Suppressor macrophage treated with lipopolysaccharide for 4 hours (primary cell): ENCODE measurements around the gene CHCHD6.

Experiments
- DNase-seq: peaks from one replicate; pipeline ENCODE4 v3.0.0-alpha.2; 2020

CHCHD6 gene

DNA sequence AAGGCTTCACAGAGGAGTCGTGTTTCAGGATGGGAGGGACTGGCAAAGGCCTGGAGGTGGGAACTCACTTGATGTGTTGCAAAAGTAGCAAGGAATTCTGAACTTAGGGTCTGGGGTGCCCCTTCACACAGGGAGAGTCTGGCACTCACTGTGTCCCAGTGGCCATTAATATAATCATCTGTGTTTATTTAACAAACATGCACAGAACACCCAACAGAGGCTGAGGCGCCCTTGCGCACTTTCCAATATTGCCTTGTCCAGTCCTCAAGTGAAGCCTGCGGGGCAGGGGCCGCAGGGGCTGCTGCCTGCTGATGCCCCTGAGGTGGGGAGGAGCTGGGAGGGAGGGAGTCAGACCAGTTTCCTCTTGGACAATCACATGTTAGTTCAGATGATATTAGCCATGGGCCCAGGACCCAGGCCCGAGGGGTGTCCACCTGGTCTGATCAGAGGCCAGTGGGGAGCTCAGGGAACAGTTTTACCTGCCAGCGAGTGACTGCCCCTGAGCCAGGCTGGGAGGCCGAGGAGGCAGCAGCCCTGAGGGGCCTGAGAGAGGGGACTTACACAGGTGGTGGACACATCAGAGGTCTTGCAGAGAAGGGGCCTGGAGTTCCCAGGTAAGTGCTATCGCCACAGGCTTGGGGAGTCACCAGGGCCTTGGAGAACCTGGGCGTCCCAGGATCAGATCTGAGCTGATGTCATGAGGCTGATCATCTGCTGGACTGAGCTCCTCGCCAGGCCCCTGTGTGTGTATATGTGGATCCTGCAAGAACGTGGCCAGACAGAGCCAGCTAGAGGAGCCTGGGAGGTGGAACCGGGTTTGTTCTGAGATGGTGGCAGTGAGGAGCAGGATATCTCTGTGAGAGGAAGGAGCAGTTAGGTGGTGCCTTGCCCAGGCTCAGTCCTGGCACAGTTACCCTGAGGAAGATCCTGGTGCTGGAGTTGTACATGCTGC is 35.3 kb upstream of the CHCHD6 start:
- no peak for DNase-seq

DNA sequence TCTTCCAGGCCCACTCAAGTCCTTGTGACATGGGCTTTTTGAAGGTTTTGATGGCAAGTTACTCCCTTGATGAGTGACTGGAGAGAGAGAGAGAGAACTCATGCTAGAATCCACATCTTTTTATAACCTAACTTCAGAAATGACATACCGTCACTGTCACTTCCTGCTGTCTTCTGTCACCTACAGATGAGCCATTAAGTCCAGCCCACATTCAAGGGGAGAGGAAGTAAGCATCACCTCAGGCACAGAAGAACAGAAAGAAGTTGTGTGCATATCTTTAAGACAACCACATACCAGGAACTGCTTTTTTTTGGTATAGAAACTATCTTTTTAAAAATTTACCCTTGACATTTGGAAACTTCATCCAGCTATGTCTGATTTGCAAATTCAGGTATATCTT is 32.5 kb upstream of the CHCHD6 start:
- DNase-seq: no peak

DNA sequence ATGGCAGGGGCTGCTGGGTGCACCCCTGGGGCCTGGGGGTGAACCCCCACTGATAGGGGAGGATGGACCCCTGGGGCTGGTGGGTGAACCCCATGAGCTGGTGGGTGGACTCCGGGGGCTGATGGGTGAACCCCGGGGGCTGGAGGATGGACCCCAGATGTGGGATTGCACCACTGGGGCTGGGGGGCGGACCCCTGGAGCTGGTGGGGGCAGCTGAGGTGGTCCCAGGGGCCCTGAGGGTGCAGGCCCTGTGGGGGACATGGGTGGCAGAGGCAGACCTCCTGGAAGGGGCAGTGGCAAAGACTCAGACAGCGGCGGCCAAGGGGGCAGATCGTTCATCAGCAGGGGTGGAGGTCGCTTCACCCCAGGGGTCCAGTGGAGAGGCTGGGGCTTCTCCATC is 31.7 kb upstream of the CHCHD6 start:
- no peak for DNase-seq

DNA sequence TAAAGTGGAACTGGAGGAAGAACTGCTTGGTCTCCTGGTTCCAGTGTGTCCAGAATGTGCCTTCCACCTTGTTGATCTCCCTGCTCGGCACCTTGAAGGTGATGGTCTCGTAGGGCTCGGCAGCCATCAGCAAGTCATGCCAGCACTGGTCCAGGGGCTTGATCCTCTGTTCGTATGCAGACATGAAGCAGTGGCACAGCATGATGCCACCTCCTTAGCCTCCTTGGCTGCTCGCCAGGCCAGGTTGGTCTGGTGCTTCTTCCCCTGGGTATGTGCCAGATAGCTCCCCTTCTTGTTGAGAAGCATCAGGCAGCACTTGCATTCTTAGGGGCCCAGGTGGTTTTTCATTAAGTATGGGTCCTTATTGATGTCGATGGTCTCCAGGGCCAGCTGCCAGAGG is 31.3 kb upstream of the CHCHD6 start:
- no peak for DNase-seq

DNA sequence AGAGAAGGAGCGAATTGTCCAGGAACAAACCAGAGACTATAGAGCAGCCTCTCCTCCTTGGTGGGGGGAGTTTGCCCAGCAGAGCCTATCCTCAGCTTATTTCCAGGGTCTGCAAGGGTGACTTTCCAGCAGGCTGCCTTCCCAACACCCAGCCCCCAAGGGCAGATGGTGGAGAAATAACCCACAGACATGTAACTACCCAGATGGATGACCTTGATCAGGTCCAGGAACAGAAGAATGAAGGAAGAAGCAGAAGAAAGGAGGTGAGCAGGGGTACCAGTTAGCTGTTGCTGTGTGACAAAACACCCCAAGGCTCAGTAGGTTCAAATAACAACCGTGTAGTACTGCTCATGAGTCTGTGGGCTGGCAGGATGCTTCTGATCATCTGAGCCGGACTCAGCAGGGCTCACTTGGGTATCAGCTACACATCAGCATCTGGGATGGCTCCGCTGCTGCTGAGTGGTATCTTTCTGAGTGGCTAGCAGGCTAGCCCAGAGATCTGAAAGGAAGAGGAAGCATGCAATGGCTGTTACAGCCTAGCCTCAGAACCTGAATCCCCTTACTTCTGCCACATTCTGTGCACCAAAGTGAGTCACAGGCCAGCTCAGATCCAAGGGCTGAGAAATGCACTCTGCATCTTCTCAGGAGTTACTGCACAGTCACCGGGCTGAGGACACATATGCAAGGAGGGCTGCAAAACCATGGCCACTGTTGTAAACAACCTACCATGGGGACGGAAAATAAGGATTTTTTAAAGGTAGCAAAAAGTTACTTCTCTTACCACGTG is 26.9 kb upstream of the CHCHD6 start:
- no peak for DNase-seq

DNA sequence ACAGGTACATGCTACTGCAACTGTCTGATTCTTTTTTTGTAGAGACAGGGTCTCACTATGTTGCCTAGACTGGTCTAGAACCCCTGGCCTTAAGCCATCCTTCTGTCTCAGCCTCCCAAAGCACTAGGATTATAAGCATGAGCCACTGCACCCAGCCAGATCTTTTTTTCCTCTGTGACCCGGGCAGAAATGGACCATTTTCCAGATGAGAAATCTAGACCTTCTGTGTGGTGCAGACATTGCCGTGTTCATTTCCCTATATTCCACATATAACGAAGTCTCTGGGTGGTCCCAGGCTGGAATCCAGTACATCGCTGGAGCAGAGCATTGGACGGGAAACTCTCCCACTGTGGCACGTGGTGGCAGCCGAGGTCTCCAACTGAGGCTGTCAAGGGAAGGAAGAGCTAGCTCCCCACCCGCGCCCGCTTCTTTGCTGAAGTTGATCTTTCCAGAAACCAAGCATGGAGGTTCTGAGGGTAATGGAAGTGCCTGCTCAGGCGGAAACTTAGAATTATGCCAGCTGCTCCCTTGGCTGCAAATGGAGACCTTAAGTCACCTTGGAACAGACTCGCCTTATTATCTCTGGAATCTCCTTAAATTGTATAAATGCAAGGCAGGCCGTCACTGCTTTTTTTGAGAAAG is 26.1 kb upstream of the CHCHD6 start:
- DNase-seq: no peak

DNA sequence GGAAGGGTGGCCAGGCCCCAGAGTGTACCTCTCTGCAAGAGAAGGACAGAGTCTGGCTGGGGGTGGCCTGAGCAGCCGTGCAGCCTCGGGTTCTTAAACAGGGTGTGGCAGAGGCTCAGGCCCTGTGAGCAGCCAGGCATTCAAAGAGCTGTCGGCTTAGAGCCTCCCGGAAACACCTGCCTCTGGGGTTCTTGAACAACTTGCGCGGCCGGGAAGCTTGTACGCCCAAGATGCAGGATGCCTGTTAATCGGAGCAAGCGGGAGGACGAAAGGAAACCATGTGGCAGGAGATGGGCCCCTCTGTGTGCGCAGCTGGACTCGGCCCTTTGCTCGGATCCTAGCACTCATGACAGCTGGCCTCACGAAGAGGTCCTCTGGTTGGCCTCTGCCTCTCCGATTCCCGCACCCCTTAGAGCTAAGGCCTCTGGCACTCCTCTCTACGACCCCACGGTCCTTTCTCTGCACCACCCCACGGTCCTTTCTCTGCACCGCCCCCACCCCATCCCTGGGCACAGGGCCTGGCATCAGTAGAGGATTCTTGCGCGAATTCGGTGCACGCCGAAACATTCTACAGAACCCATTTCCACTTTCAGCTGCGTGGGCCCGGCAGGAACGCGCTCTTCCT is 25.2 kb upstream of the CHCHD6 start:
- no peak for DNase-seq

DNA sequence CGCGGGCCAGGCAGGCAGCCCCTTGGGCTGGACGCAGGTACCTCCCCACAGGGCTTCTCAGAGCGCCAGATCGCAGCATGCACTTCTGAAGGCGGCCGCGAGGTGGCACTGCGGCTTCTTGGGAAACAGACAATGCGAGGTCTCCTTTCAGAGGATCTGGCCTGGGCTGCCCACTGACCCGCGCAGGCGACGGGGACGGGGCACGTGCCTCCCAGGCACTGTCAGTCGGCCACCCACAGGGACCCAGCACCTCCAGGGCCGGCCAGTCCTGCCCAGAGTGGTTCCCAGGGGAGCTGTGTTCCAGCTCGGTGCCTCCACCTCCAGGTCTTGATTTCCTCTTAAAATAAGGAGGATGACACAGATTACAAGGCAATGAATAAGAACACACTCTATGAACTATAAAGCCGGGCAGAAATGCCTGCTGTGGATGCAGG is 24.7 kb upstream of the CHCHD6 start:
- peak; percentile 82 for DNase-seq

DNA sequence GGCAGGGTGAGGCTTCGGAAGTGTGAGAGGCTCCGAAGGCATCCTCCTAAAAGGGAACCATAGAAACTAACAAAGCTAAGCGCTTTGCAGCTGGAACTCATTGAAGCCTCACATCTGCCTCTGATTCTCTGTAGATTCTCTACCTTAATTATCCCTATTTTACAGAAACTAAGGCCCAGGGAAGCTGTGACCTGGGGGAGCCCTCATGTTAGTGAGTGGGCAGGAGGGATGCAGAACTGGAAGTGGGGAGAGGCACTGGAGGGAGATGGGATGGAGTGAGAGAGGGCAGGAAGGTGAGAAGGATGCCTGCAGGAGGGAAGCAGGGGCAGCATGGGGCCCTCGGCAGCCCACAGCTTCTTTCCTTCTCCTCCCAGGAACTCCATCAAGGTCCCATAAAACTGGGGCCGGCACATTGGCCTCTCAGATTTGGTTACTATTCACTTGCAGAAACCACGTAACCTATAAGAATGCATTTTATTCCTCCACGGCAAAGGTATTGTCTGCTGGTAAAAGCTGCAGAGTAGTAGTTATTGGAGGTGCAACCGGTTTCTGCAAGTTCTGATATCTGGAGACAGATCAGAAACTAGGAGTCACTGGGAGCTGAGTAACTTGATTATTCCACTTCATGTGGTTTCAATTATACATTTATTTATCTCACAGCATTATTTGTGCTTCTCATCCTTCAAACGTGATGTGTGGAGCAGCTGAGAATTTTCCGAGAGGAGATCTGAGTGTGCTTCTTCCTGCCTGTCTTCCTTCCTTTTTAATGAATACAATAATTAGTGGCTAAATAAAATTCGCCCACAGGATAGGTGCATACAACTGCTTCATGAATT is 24.0 kb upstream of the CHCHD6 start:
- no peak for DNase-seq

DNA sequence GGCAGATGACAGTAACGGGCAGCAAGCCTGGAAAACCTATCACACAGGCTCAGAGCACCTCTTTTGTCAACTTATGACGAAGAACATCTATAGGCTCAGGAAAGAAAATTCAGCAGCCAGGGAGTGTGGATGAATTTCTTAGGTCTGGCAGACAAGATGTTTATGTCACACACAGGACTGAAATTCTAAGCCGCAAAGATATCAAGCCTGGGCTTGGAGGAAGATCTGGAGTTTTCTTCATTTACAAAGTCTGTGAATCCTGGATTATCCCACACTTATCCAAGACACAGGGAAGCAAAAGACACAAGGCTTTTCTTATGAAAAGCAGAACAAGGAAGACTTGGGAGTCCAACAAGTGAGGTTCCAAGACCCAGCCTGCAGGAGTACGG is 23.4 kb upstream of the CHCHD6 start:
- DNase-seq: no peak

DNA sequence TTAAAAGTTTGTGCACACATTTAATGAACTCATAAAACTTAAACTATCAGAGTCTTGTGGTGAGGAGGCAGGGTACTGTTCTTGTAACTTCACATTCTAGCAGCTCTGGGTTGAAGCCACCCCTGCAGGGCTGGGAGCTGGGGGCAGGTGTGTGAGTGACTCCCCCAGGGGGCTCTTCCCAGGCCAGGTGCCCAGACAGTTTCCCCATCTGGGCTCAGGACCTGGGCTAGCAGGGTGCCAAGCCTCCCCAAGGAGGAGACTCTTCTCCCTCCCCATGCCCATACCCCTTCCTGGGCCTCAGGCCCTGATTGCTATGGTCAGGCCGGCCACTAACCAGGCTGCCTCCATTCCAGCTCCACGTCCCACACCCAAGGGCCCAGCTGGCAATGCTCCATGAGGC is 22.0 kb upstream of the CHCHD6 start:
- no peak for DNase-seq

DNA sequence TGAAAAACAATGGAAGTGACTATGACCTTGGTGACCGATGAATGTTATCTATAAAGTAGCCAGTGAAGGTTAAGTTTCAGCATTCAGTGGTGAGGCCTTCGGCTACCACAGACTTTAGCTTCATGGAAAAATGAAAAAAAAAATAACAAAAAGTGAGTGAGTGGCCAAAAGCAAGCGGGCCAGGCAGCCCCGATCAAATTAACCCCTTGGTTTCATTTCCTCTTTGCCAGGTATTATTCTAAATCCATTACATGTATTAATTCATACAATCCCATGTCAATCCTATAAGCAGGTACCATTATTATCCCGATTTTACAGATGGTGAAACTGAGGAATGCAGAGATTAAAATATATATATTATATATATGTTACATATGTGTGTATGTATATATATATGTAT is 21.0 kb upstream of the CHCHD6 start:
- DNase-seq: no peak

DNA sequence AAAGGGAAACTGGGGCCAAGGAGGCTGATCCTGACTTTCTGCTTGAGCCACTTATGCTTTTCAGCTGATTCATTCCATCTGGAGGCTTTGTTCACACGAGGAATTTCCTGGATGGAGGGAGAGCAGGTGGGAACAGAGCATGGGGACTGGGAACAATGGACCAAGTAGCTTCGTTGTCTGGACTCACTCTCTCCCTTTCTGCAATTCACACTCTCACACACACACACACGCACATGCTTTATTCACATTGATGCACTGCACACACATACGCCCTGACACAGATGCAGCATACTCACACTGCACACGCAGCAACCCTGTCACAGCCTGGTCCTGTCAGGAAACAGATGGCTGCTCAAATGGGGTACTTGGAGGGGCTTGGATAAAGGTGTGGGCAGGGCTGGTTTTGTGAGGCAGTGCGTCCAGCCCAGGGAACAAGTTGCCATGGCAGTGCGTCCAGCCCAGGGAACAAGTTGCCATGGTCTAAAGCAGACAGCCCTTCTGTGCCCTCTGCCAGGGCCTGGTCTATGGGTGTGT is 19.8 kb upstream of the CHCHD6 start:
- no peak for DNase-seq

DNA sequence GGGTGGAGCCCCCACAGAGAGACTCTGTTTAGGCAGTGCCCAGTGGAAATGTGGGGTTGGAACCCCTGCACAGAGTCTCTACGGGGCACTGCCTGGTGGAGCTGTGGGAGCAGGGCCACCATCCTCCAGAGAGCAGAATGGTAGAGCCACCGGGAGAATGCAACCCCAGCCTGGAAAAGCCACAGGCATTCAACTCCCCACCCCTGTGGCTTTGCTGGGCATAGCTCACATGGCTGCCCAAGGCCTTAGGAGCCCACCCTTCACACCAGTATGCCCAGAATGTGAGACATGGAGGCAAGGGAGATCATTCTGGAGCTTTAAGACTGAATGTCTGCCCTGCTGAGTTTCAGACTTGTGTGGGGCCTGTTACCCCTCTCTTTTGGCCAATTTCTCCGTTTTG is 19.0 kb upstream of the CHCHD6 start:
- DNase-seq: no peak

DNA sequence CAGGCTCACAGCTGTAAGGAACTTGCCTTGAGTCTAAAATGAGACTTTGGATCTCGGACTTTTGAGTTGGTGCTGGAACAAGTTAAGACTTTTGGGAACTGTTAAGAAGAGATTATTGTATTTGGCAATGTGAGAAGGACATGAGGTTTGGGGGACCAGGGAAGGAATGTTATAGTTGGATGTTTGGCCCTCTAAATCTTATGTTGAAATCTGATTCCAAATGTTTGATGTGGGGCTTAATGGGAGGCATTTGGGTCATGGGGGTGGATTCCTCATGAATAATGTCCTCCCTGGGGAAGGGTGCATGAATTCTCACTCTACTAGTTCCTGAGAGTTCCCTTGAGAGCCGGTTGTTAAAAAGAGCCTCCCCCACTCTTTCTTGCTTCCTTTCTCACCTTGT is 18.5 kb upstream of the CHCHD6 start:
- DNase-seq: no peak

DNA sequence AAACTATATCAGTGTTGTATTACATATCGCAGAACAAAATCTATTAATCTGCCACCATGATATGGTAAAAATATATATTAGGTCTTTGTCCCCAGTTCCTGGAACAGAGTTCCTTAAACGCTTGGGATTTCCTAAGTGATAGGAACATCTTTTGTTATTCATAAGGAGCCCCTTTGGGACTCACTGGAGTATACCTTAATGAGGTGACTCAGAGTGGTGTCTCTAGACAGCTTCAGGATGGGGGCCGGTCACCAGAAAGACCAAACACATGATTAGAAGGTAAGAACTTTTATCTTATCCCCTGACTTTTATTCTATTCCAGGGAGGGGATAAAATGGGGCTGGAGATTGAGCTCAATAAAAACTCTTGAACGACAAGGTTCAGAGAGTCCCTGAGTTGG is 12.3 kb upstream of the CHCHD6 start:
- no peak for DNase-seq

DNA sequence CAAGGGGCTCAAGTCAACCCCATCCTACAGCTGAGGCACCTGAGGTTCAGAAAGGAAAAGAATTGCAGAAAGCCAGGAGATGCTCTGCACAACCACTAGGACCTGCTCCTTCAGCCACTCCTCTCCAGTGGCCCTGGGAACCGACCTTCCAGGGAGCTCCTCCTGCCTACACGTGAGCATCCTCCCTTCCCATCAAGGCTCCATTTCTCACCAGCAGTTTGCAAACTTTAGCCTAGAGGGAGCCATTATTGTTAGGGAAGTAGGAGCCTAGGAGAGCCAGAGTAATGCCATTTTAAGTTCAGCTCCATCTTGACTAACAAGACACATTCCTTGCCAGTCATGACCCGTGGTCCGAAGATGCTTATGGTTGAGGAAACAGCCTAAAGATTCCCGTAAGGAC is 11.2 kb upstream of the CHCHD6 start:
- no peak for DNase-seq

DNA sequence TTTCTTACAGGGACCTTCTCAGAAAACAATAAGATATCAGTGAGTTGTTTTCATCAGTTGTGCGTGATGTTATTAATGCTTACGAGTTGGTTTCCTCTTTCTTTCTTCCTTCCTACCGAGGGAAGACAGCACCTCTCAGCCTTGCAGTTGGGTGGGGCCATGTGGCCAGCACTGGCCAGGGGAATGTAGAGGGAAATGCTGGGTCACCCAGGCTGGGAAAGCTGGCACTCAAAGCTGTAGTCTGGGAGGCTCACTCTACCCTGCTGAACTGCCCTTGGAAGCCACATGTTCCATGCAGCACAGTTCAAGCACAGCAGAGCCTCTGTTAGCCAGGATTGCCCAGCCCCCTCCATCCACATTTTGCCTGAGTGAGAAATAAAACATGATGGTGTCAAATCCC is 10.1 kb upstream of the CHCHD6 start:
- no peak for DNase-seq

DNA sequence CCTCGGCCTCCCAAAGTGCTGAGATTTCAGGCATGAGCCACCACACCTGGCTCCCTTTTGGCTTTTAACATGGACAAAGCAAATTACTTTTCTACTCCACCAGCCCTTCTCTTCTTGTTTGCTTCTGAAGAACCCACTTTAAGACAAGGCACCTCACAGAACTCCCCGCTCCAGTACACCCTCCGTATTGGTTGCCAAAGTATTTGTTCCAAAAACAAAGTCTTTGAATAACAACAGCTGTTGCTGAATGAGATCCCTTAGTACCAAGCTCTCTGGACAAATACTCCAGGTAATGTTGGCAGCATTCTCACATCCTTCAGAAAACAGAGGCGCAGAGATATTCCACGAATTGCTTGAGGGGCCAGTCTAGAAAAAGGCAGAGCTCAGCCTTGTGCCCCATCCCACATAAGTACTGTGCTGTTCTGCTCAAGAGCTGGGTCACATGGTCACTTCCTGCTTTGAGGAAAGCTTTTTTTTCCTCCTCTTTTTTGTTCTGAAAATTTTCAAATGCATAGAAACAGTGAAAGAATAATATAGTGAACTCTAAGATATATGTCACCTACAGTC is 7.3 kb upstream of the CHCHD6 start:
- DNase-seq: no peak

DNA sequence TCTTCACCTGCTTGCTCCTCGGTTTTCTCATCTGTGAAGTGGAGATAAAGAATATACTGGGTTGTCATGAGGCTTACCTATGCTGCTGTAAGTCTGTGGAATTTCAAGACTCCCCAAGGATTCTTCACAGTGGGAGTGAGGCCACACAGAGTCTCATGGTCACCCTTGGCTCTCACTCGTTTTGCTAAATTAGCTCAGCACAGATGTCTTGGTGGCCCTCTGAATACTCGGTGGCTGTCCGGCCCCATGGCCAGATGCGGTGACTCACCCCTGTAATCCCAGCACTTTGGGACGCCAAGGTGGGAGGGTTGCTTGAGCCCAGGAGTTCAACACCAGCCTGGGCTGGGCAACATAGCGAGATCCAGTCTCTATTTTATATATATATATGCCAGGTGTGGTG is 5.0 kb upstream of the CHCHD6 start:
- DNase-seq: no peak

DNA sequence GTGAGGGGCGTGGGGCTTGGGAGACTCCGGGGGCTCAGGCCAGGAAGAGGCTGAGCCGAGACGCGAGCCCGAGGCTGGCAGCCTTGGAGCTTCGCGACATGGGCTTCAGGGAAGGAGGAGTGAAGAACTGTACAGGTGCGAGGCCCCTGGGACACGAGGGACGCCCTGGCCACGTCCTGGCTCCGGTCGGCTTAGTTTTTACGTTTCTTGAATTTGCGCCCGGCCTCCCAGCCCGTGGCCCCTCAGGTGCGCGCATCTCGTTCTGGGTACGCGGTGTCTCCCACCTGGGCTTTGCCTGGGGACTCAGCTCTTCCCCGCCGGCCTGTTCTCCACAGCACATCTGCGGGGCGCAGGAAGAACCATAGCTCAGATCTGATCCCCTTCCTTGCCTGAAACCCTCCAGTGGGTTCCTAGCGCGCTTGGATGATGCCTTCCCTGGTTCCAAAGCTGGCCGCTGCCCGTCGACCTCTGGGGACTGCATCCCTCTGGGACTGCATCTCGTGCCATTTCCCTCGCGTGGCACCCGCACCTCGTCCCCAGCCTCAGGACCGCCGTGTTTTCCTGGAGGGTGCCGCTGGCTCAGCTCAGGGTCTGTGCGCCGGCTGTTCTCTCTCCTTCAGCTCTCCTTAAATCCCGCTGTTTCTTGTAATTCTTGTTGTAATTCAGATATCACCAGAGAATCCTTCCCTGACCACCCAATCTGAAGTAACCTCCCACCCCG is 614 bp downstream of the CHCHD6 start:
- no peak for DNase-seq
